SK-N-MC (cell line): ENCODE results near the gene TMEM132C.

ENCODE experiments used
- FOXP2 ChIP-seq: optimal IDR thresholded peaks from 2 replicates; pipeline ENCODE3; 2011; ENCODE audit warnings: mild to moderate bottlenecking, moderate library complexity; ENCODE audit not compliant: insufficient read depth; ENCODE audit errors: extremely low read length, control extremely low read depth
- POLR2AphosphoS5 ChIP-seq: IDR thresholded peaks from 2 replicates; pipeline ENCODE4 v1.6.1; 2012; ENCODE audit warnings: mild to moderate bottlenecking, low read depth, low read length, borderline replicate concordance

- TF ChIP-seq POLR2AphosphoS5 (no peak), FOXP2 (no peak)
Measured at GRCh38 chr12:128513331-128513730, 246.4 kb downstream of the TMEM132C start.
